Stimulated activated CD4-positive, alpha-beta T cell treated with anti-CD3 and anti-CD28 coated beads, TNF-alpha, amount 100 ng/mL, for 1 hour (primary cell): ENCODE data around the gene CHN1.

Experiments used
- DNase-seq, 3 donors: peaks; one replicate each; pipeline ENCODE4 v3.0.0-alpha.2; 2020; ENCODE audit warnings: low read depth in 3 of 3, low spot score in 1 of 3

The CHN1 gene

GRCh38 chr2:174830561-174830960 is 174.6 kb downstream of the CHN1 start:
- no peak for DNase-seq

GRCh38 chr2:174829550-174829949 is 175.6 kb downstream of the CHN1 start:
- DNase-seq: no peak

- DNase-seq: no peak
Measured at GRCh38 chr2:174827371-174828369, 177.5 kb downstream of the CHN1 start.

- no peak for DNase-seq
Measured at GRCh38 chr2:174826051-174826450, 179.1 kb downstream of the CHN1 start.

GRCh38 chr2:174824068-174824467 is 181.1 kb downstream of the CHN1 start:
- DNase-seq: no peak

- no peak for DNase-seq
Measured at GRCh38 chr2:174821628-174822027, 183.6 kb downstream of the CHN1 start.

- DNase-seq: no peak
Measured at GRCh38 chr2:174820361-174820760, 184.8 kb downstream of the CHN1 start.

- no peak for DNase-seq
Measured at GRCh38 chr2:174815526-174815925, 189.7 kb downstream of the CHN1 start.

DNA sequence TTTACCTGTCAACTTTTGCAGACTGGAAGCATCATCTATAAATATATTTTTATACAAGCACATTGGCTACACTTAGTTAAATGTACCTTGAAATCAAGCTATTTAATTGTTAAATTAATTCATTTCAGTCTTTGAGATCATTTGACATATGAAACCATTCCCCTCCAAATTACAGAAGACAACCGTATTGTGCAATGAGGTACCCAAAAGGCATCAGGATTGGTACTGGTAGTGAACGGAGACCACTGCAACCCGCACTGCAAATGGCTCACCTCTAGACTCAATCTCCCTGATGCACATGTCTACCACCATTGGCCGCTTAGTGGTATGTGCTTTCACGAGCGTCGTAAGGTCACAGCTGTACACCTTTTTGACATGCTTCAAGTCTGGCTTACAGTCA is 193.1 kb downstream of the CHN1 start:
- no peak for DNase-seq

DNA sequence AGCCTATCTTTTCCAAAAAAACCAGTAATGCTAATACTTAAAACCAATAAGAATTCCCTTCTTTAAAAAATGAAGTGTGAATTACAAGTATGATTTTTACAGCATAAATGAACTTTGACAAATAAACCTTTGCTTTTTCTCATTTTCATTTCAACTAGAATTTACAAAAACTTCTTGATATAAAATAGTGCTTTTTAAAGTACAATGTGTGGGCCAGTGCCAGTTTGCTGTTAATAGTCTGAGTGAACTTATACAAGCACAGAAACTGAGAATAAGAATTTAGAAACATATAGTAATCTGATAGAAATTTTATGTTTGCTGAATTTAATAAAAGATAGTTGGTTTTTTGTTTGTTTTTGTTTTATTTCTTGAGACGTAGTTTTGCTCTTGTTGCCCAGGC is 197.2 kb downstream of the CHN1 start:
- no peak for DNase-seq

DNA sequence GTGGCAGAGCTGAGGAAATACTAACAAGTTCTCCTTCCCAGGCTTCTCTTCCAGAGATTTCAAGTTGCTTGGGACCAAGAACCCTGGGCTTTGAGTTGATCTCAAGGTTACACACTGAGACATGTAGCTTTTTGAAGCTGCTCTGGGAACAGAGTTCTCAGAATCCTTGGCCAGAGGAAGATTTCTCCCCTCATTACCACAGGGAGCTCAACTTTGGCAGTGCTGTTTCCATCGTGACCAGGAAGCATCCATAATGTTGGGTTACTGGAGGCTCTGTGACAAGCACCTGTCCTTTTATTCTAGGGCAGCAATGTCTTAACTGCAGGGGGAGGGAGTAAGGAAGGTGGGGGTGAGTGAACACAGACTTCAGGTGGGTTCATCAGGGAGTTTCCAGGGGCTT is 199.4 kb downstream of the CHN1 start:
- DNase-seq: no peak

GRCh38 chr2:174802459-174802858 is 202.7 kb downstream of the CHN1 start:
- DNase-seq: no peak

DNA sequence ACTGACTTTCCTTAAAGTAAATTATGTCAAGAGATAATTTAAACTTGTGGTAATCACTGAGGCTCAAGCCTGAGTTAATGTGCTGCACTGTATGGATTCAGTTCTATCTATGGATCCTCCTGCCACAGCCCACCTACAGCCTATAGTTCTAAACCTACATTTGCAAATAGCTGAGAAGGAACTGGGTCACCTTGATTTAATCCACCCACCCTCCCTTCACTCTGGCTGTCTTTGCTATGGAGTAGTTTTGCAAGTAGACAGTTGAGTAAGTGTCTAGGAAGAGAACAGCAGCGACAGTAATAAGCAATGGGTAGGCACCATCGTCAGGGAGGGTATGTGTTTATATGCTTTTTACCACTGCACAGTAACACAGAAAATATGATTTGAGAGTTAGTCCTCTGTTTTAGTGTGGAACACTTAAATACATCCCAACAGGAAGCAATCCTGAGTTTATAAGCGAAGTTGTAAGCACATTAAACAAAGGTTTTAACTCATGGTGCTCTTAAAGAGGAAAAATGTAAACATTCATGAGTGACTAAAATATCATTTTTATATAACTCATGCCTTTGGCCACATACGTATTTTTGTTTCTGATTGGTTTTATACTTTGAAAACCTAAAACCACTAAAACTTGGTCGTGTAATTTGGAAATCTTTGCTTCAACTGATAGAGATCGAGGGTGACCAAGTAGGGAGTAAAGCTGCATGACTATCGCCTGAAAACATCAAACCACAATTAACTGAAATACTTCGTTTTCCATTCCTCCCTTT is 204.6 kb downstream of the CHN1 start:
- no peak for DNase-seq

GRCh38 chr2:174798801-174799200 is 206.4 kb downstream of the CHN1 start:
- DNase-seq: no peak

DNA sequence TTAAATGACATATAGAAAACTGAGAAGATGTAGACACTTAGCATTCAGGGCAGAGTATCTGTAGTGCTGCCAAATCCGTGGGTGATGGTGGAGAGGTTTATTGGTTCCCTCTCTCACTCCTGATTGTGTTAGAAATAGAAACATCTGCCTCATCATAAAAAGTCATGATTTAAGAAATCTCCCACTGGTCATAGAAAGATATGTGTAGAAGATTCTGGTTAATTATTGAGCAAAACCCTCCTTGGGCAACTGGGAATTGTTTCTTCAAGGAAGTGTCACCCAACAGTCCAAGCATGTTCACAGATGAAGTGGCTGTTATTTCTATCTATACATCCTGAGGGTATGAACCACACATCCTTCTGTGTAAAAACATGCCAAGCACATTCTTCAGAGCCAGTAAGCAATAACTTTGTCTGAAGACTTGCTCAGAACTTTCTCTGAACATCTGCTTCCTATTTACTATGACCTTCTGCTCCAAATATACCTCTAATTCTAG is 207.4 kb downstream of the CHN1 start:
- DNase-seq: no peak

GRCh38 chr2:174796319-174796771 is 208.8 kb downstream of the CHN1 start:
- no peak for DNase-seq

DNA sequence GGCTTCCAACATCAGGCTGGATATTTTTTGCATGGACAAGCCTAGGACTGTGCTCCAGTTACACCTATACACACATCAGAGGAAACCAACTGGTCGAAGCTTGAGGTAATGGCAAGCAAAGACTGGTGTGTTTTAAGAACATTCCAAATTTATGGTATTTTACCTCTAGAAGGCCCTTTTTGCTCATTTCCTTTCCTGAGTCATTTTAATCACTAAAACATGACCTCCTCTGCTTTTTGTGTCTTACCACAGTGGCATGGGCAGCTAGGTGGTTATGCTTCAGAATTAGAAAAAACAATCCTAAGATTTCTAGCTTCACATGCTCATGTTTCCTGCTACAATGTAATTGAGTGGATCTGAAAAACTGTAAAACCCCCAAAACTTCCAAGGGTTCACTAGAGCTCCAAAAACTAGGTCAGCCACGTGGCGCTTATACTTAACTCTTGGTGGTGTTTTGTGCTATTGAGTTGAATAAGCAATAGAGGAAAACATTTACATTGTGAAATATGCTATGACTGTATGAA is 210.3 kb downstream of the CHN1 start:
- no peak for DNase-seq

DNA sequence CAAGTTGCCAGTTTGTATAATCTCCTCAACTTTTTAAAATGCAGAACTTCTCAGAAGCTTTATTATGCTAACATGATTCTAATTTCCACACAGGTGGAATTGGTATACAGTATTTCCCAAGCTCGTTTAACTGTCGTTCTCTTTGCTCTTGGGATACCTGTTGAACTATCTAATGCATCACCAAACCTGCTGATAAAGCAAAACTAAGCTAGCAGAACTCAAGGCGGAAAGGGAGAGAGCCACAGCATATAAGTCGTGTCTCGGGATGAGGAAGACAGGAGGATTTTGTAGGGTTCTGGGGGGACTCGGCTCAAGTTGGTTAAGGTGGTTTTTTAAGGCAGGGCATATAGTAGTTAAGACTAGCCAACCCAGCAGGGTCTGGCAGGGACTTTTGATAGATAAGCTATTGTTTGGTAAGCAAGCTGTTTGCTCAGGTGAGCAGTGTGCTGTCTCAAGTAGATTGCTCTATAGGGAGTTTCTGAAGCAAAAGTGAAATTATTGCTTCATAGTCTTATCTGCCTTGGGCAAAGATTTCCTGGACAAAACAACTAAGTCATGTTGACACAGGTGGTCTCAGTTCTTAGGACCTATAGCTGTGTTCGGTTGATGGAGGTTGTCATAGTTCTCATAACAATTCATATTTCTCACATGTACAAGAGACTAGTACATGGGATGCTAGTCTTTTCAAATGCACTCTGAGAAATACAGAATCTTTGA is 212.7 kb downstream of the CHN1 start:
- no peak for DNase-seq

- no peak for DNase-seq
Measured at GRCh38 chr2:174791746-174792280, 213.4 kb downstream of the CHN1 start.

DNA sequence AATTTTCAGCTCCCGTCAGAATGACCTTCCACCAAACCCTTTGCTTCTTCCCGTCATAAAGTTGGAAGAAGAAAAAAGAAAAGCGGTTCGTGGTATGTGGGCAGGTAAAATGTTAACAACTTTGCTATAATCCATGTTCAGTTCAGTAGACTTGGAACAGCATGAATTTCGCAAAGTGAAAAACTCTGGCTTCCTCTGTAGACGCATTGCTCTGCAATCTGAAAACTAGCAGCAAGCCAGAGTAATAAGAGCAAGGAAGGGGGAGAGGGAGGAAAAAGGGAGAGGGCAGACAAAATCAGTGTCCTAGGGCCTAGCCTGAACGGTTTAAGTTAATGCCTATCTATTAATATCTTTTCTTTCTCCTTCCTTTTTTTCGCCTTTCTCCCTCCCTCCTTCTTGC is 214.2 kb downstream of the CHN1 start:
- no peak for DNase-seq

DNA sequence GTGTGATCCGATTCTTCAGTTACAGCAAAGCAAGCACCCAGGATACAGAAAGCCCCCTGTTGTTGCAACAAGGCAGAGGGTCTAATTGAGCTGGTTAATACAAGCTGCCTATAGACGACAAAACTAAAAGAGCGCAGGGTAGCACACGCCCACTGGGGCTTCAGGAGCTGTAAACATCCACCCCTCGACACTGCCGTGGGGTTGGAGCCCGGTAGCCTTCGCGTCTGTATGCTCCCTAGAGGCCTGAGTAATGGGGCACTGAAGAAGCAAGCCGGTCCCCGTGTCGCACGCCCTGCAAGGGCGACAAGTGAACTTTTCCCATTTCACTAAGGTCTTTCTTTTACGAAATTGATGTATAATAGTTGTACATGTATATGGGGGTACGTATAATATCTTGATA is 216.2 kb downstream of the CHN1 start:
- DNase-seq: no peak
